ENCODE data around the gene CSRP3.

GRCh38 chr11:19218216-19218615 is 16.4 kb upstream of the CSRP3 start:
- TF ChIP-seq CTCF (IDR thresholded peaks at IDR 0.05; ENCODE audit: low read depth, low read length) = no peak
- TF ChIP-seq MYC (IDR thresholded peaks at IDR 0.05; ENCODE audit: low read depth, low read length) = no peak
- TF ChIP-seq POLR2A (IDR thresholded peaks at IDR 0.05; ENCODE audit: extremely low read depth, insufficient read length) = no peak
- no peak for TF ChIP-seq MAX (IDR thresholded peaks at IDR 0.05; ENCODE audit: low read depth, low read length)
